Fibroblast of pulmonary artery (primary cell): ENCODE measurements around the gene CPT1C.

Source experiments
- DNase-seq: peaks from one replicate; pipeline ENCODE4 v3.0.0-alpha.2; 2010; ENCODE audit warnings: low read depth
- H3K4me3 ChIP-seq: replicated peaks from 2 replicates; pipeline ENCODE4 v1.5.1; 2011; ENCODE audit warnings: low read depth, mild to moderate bottlenecking, control low read depth, low read length, moderate library complexity
- TF ChIP-seq, protein P1 (sequence below): IDR thresholded peaks from 2 replicates; pipeline ENCODE4 v1.5.1; 2011; ENCODE audit warnings: mild to moderate bottlenecking, control low read depth, low read length, inconsistent platforms; ENCODE audit errors: missing control alignments

Gene CPT1C

DNA sequence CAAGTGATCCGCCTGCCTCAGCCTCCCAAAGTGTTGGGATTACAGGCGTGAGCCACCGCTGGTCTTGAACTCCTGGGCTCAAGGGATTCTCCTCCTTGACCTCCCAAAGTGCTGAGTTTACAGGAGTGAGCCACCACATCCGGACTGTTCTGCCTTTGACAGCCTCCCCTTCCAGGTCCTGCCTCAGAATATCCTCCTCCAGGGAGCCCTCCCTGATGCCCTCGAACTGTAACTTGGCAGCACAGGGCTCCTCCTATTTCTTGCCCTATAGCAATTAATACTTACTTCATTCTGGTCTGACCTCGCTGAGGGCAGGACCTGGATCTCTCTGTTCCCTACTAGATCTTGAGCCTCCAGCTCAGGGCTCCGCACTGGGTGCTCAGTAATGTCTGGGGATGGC, 5.9 kb downstream of the CPT1C start:
- TF ChIP-seq, protein P1, sequence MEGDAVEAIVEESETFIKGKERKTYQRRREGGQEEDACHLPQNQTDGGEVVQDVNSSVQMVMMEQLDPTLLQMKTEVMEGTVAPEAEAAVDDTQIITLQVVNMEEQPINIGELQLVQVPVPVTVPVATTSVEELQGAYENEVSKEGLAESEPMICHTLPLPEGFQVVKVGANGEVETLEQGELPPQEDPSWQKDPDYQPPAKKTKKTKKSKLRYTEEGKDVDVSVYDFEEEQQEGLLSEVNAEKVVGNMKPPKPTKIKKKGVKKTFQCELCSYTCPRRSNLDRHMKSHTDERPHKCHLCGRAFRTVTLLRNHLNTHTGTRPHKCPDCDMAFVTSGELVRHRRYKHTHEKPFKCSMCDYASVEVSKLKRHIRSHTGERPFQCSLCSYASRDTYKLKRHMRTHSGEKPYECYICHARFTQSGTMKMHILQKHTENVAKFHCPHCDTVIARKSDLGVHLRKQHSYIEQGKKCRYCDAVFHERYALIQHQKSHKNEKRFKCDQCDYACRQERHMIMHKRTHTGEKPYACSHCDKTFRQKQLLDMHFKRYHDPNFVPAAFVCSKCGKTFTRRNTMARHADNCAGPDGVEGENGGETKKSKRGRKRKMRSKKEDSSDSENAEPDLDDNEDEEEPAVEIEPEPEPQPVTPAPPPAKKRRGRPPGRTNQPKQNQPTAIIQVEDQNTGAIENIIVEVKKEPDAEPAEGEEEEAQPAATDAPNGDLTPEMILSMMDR, result no peak
- DNase-seq, result no peak

DNA sequence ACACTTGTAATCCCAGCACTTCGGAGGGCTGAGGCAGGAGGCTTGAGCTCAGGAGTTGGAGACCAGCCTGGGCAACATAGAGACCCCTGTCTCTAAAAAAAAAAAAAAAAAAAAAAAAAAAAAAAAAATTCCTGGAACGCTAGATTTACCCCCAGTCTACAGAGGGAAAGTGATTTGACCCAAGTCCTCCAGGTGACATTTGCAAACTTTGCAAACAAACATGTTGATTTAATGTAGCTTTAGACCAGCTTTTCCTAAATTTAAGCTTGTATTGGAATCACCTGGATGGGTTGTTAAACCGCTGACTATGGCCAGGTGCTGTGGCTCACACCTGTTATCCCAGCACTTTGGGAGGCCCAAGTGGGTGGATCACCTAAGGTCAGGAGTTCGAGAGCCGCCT, 8.4 kb downstream of the CPT1C start:
- H3K4me3 ChIP-seq, result no peak overlapping the region
- DNase-seq, result no peak
- TF ChIP-seq, protein P1, result no peak

More for the DNA sequence above, 5.9 kb downstream of the CPT1C start:
- H3K4me3 ChIP-seq, result no peak overlapping the region

DNA sequence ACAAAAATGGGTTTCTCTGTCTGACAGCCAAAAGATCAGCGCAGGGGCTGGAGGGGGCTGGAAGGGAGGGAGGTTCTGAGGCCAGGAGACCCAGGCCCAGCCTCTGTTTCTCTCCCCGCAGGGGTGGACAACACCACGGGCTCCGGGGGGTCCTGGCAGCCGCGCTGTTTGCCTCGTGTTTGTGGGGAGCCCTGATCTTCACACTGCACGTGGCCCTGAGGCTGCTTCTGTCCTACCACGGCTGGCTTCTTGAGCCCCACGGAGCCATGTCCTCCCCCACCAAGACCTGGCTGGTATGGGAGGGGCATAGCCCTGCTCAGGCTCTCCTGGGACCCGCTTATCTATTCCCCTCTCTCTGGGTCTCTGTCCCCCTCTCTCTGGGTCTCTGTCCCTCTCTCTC, 9.6 kb downstream of the CPT1C start:
- no peak for DNase-seq
- H3K4me3 ChIP-seq, result no peak overlapping the region
- TF ChIP-seq, protein P1, result no peak

DNA sequence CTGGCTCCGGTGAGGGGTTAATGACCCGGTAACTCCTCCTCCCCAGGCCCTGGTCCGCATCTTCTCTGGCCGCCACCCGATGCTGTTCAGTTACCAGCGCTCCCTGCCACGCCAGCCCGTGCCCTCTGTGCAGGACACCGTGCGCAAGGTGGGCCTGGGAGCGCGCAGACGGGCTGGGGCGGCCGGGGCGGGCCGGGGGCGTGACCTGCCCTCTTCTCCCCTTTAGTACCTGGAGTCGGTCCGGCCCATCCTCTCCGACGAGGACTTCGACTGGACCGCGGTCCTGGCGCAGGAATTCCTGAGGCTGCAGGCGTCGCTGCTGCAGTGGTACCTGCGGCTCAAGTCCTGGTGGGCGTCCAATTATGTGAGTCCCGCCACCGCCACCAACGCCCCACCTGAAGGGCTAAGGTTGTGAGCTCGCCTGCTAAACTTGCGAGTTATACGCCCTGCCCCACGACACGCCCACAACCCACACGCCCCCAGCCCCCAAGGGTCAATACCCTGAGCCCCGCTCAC, 10.4 kb downstream of the CPT1C start:
- TF ChIP-seq, protein P1, result no peak
- DNase-seq, result no peak
- H3K4me3 ChIP-seq, result no peak overlapping the region

DNA sequence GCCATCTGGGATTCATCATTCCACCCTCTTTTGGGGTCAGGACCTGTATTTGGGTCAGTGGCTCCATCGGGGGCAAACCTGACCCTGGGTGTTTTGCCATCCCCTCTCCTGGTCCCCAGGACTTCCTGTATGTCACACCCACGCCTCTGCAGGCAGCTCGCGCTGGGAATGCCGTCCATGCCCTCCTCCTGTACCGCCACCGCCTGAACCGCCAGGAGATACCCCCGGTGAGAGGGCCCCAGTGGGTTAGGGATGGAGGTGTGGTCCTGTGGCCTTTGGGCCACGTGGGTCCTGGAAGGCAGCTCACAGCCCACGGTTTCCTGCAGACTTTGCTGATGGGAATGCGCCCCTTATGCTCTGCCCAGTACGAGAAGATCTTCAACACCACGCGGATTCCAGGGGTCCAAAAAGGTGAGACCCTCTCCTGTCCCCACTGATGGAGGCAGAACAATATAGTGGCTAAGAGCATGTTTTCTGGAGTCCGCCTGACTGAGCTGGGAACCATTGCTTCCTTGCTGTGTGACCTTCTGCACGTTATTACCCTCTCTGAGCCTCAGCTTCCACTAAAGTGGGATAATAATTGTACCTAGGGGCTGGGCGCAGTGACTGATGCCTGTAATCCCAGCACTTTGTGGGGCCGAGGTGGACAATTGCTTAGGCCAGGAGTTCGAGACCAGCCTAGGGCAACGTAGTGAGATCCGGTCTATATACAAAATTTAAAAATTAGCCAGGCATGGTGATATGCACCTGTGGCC, 14.1 kb downstream of the CPT1C start:
- no peak for DNase-seq
- TF ChIP-seq, protein P1, result no peak
- no peak overlapping the region for H3K4me3 ChIP-seq

DNA sequence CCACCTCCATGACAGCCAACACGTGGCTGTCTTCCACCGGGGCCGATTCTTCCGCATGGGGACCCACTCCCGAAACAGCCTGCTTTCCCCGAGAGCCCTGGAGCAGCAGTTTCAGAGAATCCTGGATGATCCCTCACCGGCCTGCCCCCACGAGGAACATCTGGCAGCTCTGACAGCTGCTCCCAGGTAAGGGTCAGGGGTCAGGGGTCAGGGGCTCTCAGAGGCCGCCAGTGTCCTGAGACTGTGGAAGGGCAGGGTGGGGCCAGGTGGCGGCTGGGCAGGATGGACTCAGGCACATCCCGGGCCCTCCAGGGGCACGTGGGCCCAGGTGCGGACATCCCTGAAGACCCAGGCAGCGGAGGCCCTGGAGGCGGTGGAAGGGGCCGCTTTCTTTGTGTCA, 15.0 kb downstream of the CPT1C start:
- TF ChIP-seq, protein P1, result no peak
- DNase-seq, result no peak
- no peak overlapping the region for H3K4me3 ChIP-seq
